Suprapubic skin (tissue), 3 donors: ENCODE measurements around the gene ITIH1.

Experiments used
- POLR2A ChIP-seq, 2 donors: fragments of 450-650 bp; IDR thresholded peaks; one replicate each; pipeline ENCODE4 v1.6.1; 2017; ENCODE audit warnings: antibody characterized with exemption in 2 of 2, mild to moderate bottlenecking in 2 of 2, moderate library complexity in 2 of 2
- TF ChIP-seq, protein P1 (sequence below), 2 donors: fragments of 200-600 bp in 1 of 2; fragments of 450-650 bp in 1 of 2; sonication (generic) in 1 of 2; IDR thresholded peaks; one replicate each; pipeline ENCODE4 v1.5.1; 2016 to 2019; ENCODE audit warnings: antibody characterized with exemption in 2 of 2, mild to moderate bottlenecking in 1 of 2, moderate library complexity in 1 of 2

DNA sequence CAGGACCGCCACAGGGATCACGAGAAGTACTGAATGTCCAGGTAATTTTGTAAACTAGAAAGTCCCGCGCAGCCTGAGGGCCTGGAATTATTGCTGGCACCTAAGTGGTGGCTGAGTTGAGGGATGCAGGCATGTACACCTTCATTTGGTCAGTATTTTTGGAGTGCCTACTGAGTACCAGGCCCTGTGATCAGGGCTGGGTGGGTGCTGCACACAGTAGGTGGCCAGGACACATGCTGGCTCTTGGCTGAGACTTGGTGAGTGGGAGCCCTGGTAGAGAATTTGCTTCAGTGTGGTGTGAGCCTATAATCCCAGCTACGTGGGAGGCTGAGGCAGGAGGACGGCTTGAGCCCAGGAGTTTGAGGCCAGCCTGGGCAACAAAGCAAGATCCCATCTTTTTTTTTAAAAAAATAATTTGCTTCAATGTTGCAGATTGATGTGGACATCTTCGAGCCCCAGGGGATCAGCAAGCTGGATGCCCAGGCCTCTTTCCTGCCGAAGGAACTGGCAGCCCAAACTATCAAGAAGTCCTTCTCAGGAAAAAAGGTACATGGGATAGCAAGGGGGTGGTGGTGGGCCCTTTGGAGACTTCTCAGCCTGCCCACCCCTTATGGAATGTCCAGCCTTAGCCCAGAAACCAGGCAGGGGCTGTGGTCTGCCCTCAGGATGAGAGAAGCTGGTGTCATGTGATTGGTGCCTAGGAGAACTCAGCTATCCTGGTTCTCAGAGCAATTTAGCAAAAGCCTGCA lies 2.6 kb downstream of the ITIH1 start:
- TF ChIP-seq POLR2A (IDR thresholded peaks at IDR 0.05), result no peak
- TF ChIP-seq, protein P1, sequence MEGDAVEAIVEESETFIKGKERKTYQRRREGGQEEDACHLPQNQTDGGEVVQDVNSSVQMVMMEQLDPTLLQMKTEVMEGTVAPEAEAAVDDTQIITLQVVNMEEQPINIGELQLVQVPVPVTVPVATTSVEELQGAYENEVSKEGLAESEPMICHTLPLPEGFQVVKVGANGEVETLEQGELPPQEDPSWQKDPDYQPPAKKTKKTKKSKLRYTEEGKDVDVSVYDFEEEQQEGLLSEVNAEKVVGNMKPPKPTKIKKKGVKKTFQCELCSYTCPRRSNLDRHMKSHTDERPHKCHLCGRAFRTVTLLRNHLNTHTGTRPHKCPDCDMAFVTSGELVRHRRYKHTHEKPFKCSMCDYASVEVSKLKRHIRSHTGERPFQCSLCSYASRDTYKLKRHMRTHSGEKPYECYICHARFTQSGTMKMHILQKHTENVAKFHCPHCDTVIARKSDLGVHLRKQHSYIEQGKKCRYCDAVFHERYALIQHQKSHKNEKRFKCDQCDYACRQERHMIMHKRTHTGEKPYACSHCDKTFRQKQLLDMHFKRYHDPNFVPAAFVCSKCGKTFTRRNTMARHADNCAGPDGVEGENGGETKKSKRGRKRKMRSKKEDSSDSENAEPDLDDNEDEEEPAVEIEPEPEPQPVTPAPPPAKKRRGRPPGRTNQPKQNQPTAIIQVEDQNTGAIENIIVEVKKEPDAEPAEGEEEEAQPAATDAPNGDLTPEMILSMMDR (IDR thresholded peaks at IDR 0.05), result no peak
